IPS-18a (cell line): Measurements from ENCODE around the gene ZEB2.

ENCODE experiments used
- H3K27ac ChIP-seq: one replicate; pipeline ENCODE4 v1.5.1; 2013; ENCODE audit warnings: low read length
- H3K27me3 ChIP-seq: one replicate; pipeline ENCODE4 v1.6.1; 2013; ENCODE audit warnings: mild to moderate bottlenecking, low read length; ENCODE audit not compliant: control insufficient read depth, insufficient read depth
- H3K36me3 ChIP-seq: one replicate; pipeline ENCODE4 v1.6.1; 2013; ENCODE audit warnings: low read depth, low read length; ENCODE audit not compliant: control insufficient read depth
- H3K4me1 ChIP-seq: one replicate; pipeline ENCODE4 v1.6.1; 2013; ENCODE audit warnings: low read depth, low read length; ENCODE audit not compliant: control insufficient read depth
- H3K4me3 ChIP-seq: one replicate; pipeline ENCODE4 v1.5.1; 2013; ENCODE audit warnings: low read length
- H3K9ac ChIP-seq: one replicate; pipeline ENCODE4 v1.6.1; 2013; ENCODE audit warnings: mild to moderate bottlenecking, low read length, moderate library complexity
- H3K9me3 ChIP-seq: one replicate; pipeline ENCODE4 v1.6.1; 2013; ENCODE audit warnings: low read depth, low read length; ENCODE audit not compliant: control insufficient read depth

Gene ZEB2

GRCh38 chr2:144350151-144350802 lies 169.6 kb downstream of the ZEB2 start:
- Histone ChIP-seq H3K9ac (no peak overlapping the region), H3K4me3 (no peak overlapping the region), H3K27me3 (no peaks in the 10 kb centered on the region), H3K36me3 (no peaks in the 10 kb centered on the region), H3K9me3 (no peaks in the 10 kb centered on the region), H3K4me1 (peaks cover 27% of the 10 kb centered on the region), H3K27ac (no peak overlapping the region)

- peak overlapping the region; percentile 5 for H3K4me3 ChIP-seq
- H3K27ac ChIP-seq, result no peak overlapping the region
- no peaks in the 10 kb centered on the region for H3K27me3 ChIP-seq
- no peaks in the 10 kb centered on the region for H3K9me3 ChIP-seq
- H3K4me1 ChIP-seq, result peaks cover 27% of the 10 kb centered on the region
- peak overlapping the region; percentile 33 for H3K9ac ChIP-seq
- no peaks in the 10 kb centered on the region for H3K36me3 ChIP-seq
Measured at GRCh38 chr2:144349674-144350073, 170.2 kb downstream of the ZEB2 start.

GRCh38 chr2:144348846-144349245 lies 171.1 kb downstream of the ZEB2 start:
- Histone ChIP-seq H3K27ac (no peak overlapping the region), H3K36me3 (no peaks in the 10 kb centered on the region), H3K4me3 (no peak overlapping the region), H3K9me3 (no peaks in the 10 kb centered on the region), H3K4me1 (peaks cover 27% of the 10 kb centered on the region), H3K27me3 (no peaks in the 10 kb centered on the region), H3K9ac (no peak overlapping the region)

GRCh38 chr2:144346229-144346628 lies 173.7 kb downstream of the ZEB2 start:
- H3K36me3 ChIP-seq, result no peaks in the 10 kb centered on the region
- no peaks in the 10 kb centered on the region for H3K9me3 ChIP-seq
- H3K27ac ChIP-seq, result no peak overlapping the region
- H3K4me3 ChIP-seq, result no peak overlapping the region
- peaks cover 21% of the 10 kb centered on the region for H3K4me1 ChIP-seq
- H3K27me3 ChIP-seq, result no peaks in the 10 kb centered on the region
- no peak overlapping the region for H3K9ac ChIP-seq

- Histone ChIP-seq H3K4me1 (peaks cover 7% of the 10 kb centered on the region), H3K4me3 (no peak overlapping the region), H3K27ac (no peak overlapping the region), H3K9me3 (no peaks in the 10 kb centered on the region), H3K27me3 (no peaks in the 10 kb centered on the region), H3K9ac (no peak overlapping the region), H3K36me3 (no peaks in the 10 kb centered on the region)
Measured at GRCh38 chr2:144343145-144343544, 176.8 kb downstream of the ZEB2 start.

- Histone ChIP-seq H3K27ac (no peak overlapping the region), H3K4me3 (no peak overlapping the region), H3K27me3 (no peaks in the 10 kb centered on the region), H3K36me3 (no peaks in the 10 kb centered on the region), H3K9ac (no peak overlapping the region), H3K9me3 (no peaks in the 10 kb centered on the region), H3K4me1 (peaks cover 7% of the 10 kb centered on the region)
Measured at GRCh38 chr2:144341538-144341937, 178.4 kb downstream of the ZEB2 start.

- no peak overlapping the region for H3K27ac ChIP-seq
- H3K9me3 ChIP-seq, result no peaks in the 10 kb centered on the region
- H3K9ac ChIP-seq, result no peak overlapping the region
- peaks cover 6% of the 10 kb centered on the region for H3K4me1 ChIP-seq
- H3K4me3 ChIP-seq, result no peak overlapping the region
- peaks cover under 1% of the 10 kb centered on the region for H3K27me3 ChIP-seq
- no peaks in the 10 kb centered on the region for H3K36me3 ChIP-seq
Measured at GRCh38 chr2:144339048-144339447, 180.9 kb downstream of the ZEB2 start.

GRCh38 chr2:144334551-144334950 lies 185.4 kb downstream of the ZEB2 start:
- peaks cover 26% of the 10 kb centered on the region for H3K4me1 ChIP-seq
- no peak overlapping the region for H3K27ac ChIP-seq
- H3K36me3 ChIP-seq, result no peaks in the 10 kb centered on the region
- H3K27me3 ChIP-seq, result peaks cover 29% of the 10 kb centered on the region
- no peak overlapping the region for H3K4me3 ChIP-seq
- H3K9ac ChIP-seq, result no peak overlapping the region
- H3K9me3 ChIP-seq, result no peaks in the 10 kb centered on the region
